Stimulated activated CD4-positive, alpha-beta T cell treated with anti-CD3 and anti-CD28 coated beads, Interleukin-1b, Interleukin-23, amount 100 ng/mL, for 1 hour (primary cell): Measurements from ENCODE around the gene SNAI3.
A peak's percentile ranks its signal among the peaks of the same experiment; 100 is the strongest.

ENCODE experiments used
- DNase-seq, 2 donors: peaks; one replicate each; pipeline ENCODE4 v3.0.0-alpha.2; 2020; ENCODE audit warnings: low read depth in 2 of 2

Gene SNAI3

DNA sequence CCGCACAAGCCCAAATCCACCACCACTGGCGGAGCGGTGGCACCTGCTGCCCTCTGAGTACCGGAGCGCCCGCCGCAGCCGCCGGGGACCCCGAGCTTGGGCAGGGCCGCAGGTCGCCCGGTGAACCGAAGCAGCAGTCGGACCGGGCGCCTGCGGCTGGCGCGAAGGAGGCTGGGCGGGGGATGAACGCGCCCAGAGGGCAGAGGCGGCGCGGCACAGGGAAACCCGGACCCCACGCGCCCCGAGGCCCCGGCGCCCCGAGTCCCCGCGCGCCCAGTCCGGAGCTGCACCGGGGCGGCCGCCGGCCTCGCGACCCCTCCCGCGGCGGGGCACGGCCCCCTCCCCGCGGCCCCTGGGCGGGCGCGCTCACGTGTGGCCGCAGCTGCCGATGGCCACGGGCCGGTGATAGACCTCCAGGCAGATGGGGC lies 19.5 kb upstream of the SNAI3 start:
- DNase-seq, result no peak

DNA sequence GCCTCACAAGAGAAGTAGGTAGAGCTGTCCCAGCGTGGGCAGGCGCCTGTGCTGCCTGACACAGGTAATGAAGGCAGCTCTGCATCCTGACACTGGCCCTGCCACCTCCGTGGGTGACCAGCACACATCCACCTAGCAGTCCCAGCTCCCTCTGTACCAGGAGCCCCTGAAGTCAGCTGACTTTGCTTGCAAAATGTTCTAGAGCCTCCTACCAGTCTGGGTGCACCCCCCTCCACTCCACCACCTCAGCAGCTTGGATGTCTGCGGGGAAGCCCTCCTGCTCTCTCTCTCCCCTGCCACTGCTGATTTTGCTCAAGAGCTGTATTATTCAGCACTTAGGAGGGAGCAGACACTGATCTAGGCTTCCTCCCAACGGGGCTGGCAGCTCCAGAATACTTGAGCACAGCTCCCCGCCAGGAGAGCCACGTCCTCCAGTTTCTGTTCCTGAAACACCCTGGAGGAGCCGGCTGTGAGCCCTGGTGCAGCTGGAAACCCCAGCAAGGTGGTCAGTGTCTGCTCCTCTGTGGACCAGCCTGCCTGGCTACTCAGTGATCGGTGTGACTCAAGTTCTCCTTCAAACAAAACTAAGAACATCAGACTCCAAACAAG lies 18.9 kb upstream of the SNAI3 start:
- no peak for DNase-seq

DNA sequence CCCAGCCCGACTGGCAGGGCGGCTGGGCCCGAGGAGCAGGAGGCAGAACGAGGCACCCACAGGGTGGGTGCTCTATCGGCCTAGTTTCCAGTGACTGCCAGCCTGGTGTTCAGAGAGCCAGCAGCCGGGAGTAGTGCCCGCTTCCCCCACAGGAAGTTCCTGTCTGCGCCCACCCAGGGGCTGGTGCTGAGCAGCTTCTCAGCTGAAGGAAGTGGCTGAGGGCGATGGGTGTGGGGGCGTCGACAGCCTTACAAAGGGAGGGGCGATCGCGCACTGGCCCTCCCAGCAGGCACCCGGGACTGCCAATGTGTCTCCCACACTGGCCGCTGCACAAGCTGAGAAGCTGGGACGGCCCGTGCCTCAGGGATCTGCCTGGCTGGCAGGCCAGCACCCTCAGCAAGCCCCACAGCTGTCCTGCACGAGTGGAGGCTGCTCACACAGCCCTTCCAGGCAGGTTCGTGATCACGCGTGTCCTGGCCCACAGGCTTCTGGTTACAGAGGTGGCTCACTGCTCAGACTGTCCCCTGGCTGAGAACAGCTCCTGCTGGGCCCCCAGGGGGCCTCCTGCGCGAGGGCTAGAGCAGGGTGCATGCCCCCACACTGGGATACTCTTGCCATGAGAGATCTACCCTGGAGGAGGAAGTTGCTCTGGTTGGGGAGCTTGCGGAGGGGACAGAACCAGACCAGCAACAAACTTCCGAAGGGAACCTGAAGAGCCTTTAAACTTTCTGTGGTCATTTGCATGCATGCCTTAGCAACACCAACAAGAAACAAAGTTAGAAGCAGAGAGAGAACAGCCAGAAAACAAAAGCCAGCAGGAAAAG lies 17.4 kb upstream of the SNAI3 start:
- peak in 1 of 2 donors; percentile 29 for DNase-seq

DNA sequence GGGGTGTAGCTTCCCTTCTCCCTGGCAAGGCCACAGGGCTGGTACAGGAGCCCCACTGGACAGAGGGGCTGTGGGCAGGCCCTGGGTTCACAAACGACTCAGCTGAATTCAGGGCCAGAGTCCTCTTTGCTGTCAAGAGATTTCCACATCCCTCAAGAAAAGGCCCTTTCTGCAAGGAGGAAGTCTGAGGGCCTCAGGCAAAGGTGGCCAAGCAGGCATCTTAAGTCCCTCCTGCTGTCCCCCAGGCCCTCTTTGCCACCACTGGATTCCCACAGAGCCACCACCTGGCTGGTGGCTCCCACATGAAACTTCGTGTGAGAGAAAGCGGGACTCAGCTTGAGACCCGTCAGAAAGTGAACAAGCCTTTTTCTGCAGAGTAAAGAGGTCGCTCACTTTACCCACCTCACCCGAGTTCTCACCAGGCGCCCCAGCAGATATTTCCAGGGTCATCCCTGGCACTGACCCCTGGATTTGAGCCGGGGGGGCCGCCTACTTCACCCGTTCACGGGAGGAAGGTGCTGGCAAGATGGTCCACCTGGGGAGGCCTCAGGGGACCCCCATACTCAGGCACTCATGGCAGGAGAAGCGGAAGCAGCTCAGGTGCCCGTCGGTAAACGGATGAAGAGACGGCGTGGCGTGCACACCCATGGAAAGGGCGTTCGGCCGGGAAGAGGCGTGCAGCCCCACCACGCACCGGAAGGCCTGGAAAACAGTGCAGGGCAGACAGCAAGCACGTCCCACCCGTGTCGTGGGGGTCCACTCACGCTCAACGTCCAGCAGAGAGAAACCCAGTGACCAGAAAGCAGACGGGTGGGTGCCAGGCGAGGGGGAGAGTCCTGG lies 16.3 kb upstream of the SNAI3 start:
- DNase-seq, result no peak

DNA sequence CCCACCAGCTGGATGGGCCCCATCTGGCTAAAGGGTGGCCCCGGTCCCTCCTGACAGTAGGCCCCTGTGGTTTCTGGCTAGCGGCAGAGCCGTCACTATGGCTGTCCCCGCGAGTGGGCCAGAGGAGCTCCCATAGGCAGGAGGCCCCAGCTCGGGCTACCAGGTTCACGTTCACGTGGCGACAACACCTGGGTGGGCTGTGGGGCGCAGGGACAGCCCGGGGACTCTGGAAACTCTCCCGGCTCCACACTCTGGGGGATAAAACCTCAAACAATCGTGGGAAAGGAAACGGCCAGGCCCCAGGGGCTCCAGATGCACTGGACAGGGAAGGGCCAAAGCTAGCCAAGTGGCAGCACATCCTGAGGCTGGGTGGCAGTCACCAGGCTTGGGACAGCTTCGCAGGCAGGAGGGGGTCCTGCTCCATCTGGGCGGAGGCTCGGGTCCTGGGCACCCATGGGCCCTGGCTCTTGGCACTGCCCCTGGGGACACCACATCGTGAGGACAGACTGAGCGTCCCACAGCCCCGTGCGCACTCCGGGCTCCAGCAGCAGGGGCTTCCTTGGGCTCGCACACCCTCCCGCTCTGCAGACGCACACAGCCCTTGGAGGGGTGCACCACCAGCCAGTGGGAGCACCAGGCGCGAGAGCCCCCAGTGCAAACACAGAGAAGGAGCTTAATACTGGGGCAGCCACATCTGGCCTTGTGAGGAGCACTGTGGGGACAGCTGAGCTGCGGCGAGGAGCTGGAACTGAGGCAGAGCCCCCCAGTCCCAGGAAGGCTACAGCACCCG lies 15.5 kb upstream of the SNAI3 start:
- DNase-seq, result no peak

DNA sequence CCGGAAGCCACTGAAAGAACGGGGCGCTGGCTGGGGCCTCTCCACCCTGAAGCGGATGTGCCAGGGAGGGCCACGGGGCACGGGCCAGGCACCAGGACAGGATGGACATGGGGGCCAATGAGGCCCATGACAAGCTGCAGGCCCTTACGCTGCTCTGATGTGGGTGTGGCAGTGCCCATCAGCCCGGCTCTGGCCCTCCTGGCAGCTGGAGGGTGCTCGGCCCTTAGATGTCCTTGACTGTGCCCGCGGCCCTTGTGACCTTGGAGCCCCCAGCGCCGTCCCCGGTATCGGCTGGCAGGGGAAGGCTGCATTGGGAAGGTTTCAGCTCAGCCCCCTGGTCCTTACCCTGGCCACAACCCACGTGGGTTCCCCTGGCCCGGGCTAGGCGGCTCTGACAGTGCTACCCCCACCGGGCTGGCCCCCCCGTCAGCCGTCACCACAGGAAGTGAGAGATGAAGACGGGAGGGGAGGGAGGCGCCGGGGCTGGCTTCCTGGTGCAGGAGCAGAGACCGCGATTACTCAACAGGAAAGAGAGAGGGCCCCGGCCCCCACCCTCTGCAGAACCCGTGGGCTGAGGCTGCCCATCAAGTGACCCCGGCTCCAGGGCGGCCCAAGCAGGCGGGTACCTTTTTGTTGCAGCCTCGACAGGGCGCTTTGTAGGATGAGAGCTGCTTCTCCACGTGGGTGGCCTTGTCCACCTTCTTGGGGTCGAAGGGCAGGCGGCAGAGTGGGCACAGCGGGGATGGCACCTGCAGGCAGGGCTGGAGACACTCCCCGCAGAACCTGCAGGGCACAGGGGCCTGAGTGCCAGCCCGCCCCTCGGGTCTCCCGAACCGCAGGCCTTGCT lies 14.6 kb upstream of the SNAI3 start:
- peak; percentile 80 to 88 for DNase-seq

DNA sequence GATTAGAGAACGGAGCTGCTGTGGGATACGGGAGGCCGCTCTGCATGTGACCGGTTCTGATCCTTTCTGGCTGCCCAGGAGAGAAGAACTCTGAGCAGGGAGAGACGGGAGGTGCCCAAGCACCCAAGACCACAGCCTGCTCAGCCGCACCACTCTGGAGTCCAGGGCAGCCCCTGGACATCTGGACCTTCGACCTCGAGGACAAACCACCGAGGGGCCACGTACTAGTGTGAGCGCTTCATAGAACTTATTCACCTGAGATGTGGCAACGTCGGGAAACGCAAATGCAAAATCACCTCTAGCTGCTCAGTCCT lies 14.0 kb upstream of the SNAI3 start:
- no peak for DNase-seq

DNA sequence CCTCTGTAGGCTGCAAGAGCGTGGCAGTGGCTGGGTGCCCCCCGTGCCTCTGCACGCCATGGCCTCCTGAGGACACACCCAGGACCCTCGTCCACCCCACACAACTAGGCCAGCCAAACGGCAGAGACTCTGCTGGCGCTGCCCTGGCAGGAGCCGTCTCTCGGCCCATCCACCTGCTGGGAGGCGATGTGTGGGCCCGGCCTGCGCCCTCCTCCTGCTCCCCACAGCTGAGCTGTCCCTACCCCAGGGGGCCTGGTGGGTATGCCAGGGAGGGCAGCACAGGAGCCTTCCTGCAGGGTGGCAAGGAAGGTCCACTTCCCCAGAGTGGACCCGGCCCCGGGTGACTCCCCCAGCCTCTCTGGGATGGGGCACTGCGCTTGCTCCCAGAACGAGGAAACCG lies 12.9 kb upstream of the SNAI3 start:
- DNase-seq, result no peak

DNA sequence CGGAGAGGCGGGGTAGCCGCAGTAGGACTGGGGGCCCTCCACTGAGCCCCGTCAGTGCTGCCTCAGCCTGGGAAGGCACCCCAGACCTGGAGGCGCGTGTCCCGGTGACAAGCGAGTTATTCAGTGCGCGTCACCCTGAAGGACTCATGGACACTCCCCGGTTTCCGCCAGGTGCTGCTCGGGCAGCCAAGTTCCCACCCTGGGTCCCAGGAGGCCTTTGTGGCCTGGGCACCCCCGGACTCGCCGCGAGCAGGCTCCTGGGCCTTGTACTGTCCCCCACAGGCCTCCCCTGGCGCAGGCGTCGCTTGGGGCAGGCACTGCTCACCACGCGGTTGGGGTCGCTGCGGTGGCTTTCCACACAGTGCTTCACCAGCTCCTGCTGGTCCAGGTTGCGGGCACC lies 12.3 kb upstream of the SNAI3 start:
- no peak for DNase-seq

DNA sequence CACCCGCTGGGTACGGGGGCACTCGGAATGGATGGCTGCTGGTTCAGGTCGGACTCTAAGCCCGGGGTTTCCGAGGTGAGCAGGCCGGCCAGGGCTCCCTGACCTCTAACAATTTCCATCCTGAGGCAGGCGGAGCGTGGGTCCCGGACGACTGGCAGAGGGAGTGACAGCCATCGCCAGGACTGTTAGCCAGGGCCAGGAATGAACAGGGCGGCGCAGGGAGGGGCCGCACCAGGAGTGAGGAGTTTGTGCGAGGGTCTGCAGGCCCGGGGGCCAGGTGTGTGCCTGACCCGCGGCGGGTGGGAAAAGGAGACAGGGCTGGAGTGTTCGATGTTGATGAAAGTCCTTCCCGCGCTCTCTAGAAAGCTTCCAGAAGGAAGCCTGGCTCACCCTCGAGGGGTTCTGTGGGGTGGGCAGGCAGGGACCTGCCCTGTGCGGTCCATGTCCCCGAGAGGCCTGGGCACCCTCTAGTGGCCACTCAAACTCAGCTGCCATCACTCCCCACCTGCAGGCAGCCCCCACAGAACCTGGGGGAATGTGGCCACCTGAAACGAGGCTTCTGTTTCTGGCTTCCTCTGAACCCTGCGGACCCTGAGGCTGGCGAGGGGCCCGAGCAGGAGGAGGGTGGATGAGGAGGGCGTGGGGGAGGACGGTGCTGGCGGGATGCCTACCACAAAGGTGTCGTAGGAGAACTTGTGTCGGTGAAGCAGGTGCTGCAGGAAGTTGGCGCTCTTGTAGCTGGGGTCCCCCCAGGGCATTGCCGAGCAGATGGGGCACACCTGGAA lies 11.7 kb upstream of the SNAI3 start:
- DNase-seq, result no peak

DNA sequence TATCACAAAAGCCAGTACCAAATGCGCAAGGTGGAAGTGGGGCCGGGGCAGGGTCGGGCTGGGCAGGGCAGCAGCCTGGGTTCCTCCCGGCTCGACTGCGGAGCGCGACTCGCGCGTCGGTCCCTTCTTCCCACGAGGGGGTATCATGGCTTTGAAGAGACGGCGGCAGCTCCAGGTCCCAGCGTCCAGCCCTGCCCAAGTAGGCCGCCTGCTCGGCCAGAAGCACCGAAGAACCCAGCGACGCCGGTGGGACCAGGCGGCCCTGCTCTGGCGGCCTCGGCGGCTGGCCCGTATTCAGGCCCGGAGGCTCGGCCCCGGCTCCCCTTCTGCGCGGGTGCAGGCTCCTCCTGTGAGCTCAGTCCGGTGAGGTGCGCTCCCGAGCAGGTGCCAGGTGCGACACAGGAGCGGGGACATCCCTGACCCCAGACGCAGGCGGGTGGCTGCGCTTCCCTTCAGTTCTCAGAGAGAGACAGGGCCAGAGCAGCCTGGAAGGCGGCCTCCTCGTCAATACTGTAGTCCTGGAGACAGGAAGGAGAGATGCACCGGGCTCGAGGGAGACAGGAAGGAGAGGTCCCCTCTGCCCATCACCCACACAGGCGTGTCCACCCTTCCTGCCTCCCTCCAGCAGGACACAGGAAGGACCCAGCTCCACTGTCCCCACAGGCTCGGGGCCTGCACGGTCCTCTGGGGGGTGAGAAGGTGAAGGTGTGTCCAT lies 11.0 kb upstream of the SNAI3 start:
- DNase-seq, result no peak

DNA sequence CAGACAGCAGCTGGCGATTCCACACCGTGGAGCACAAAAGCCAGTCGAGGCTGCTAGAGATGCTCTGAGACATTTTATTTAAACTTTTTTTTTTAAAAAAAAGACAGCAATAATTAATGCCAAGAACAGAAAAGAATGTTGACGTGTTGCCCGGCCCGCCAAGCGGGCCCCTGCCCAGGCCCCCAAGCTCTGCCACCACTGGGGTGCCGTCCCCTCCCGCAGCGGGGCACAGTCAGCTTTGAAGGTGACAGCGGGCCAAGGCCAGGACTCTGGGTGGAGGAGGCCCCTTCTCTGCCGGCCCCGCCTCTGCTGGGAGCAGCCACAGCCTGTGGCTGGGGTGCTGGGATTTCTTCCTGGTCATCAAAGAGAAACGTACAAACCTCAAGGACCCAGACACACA lies 10.1 kb upstream of the SNAI3 start:
- no peak for DNase-seq

DNA sequence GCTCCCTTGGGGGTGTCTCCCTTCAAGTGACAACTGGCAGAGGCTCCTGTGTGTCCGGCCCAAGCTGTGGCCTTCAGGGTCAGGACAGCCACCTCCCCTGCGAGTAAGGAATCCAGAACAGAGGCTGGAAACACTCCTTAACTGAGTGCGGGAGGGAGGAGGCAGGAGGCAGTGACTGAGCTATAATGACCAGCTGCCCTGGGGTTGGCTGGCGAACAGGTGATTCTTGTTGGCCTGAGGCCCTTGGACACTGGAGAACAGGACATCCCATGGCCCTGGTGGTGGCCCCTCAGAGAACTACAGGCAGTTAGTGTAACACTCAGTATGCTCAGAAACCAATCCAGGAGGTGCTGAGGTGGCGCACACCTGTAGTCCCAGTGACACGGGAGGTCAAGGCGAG lies 9.4 kb upstream of the SNAI3 start:
- no peak for DNase-seq

DNA sequence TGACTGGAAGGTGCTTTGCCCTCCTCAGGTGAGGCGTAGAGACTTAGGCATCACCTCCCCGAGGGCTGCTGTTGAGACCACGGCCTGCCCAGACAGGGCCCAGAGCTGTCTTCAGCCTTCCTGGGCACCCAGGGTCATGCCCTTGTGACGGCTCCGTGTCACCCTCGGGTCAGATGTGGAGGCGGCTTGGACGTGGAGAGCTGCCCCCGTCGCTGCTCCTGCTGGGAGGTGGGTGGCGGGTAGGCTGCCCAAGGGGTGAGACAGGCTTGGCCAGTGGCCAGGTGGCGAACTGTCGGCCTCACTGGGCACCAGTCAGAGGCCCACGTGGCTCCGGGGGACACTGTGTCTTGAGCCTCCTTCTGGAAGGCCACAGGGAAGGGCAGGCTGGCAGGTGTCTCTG lies 8.9 kb upstream of the SNAI3 start:
- DNase-seq, result no peak

DNA sequence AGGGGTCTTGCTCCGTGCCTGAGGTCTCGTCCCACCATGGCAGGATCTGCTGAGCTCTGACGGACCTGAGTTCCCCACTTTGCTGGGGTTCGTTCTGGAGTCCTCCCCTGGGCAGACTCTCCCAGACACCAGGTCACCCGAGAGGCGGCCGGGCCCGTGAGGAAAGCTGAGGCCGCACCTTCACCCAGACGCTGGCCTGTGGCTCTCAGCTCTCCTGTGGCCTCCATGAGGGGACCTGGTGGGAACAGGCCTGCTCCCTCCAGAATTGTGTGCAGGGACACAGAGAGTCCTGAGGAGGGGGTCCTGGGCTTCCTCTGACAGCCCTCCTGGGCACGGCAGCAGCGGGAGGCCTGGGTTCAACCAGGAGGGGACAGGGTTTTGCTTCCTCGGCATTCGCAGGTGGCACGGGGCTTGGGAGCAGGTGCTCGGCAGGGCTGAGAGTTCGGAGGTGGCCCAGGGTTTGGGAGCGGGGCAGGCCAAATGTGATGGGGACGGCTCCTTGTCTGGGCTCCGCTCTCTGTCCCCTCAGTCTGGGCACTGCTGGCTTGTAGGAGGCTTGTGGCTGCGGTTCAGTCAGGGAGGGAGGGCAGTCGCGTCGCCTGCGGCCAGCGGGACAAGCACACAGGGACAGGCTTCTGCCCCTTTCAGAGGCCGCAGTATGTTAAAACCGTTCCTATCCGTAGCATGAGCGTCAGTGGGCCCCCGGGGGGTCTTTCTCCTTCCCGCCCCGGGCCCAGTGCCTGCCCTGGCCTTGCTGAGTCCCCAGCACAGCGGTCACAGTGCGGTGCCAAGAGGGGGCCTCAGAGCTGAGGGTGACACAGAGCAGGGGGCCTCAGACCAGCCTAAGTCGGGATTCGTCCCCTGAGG lies 8.1 kb upstream of the SNAI3 start:
- DNase-seq, result no peak

DNA sequence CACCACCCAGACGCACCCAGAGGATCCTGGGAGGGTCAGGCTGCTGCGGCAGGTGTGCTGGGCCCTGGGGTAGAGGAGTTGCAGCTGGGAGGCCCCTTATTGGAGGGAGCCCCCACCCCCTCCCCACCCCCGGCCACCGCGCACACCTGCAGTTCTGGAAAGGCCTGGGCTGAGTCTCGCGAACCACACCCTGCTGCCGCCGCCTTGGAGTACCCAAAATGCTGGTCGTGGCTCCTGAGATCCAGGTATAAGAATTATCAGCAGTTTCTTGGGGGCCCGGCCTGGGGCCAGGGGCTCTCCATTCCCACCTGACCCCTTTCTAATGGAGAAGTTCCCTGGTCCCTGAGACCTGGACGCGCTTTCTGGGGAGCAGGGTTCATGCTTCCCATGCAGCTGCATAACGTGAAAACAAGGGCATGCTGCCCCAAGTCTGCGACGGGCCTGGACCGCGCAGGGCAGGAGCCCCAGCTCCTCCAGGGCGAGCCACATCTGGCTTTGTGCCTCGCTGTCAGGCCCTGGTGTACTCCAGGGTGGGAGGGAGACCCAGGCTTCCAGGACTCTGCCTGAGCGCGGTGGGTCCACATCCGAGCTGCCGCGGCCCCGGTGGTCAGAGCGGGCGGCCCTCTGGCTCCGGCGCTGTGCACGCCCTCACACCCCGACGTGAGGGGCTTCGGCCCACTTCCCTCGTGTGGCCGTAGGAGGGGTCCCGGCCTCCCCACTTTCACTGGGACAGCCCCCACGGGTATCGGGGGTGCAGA lies 7.3 kb upstream of the SNAI3 start:
- no peak for DNase-seq

DNA sequence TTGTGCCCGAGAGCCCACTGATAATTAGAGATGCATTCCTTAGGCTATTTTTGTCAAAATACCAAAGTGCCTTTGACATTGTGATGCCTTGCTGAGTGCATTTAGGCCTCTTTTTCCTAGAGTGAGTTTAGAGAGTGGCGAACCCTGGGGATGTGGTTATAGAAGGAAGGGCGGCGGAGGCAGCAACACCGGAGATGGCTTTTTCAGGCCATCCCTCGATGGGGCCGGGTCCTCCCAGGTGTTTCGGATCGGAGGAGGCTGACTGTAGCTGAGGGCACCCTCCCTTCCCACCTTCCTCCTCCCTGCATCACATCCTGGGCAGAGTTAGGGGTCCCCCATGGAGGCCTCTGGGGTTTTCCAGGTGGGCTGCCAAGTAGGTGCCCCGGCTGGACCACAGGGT lies 6.6 kb upstream of the SNAI3 start:
- DNase-seq, result no peak
